Stimulated activated CD4-positive, alpha-beta T cell treated with anti-CD3 and anti-CD28 coated beads, TNF-alpha, amount 100 ng/mL, for 4 hours (primary cell): ENCODE results near the gene CCDC85A.

Experiments used
- DNase-seq, 3 experiments: peaks; one replicate each; pipeline ENCODE4 v3.0.0-alpha.2; 2020; ENCODE audit warnings: low read depth in 3 of 3

The CCDC85A gene

GRCh38 chr2:56192664-56193305 lies 9.0 kb downstream of the CCDC85A start:
- no peak for DNase-seq

GRCh38 chr2:56195563-56195962 lies 11.8 kb downstream of the CCDC85A start:
- no peak for DNase-seq

DNA sequence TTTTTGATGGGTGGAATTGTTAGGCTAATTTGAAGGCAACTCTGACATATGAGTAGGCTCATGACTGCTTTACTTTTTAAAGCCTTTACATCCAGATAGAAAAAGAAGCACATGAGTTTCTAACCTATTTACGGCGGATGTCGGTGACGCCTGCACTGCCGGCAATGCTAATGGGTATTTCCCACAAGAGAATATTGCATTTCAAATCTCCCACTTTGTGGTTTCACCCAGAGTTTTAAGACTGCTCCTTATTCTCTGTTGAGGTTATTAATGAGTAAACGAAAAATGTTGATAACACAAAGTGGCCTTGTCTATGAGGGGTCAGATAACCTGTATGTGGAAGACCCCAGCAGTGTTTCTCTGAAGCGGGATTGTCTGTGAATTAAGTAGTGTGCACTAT lies 14.0 kb downstream of the CCDC85A start:
- no peak for DNase-seq

DNA sequence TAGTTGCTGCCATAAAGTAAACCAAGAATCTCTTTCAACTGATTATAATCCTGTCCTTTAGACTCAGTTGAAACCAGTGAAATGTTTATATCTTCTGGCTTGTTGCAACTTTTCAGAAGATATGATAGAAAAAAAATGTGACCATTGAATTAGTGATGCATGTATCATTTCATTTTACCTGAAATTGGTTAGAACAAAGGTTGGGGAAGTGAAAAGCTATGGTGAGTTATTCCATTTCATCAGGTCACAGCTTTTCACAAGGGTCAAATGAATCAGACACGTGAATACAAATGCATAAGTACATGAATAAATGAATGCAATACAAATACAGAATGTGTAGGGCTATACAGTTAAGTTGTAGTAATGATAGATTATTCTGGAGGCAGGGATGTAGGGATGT lies 15.1 kb downstream of the CCDC85A start:
- DNase-seq: no peak

GRCh38 chr2:56199492-56199891 lies 15.7 kb downstream of the CCDC85A start:
- DNase-seq: no peak

DNA sequence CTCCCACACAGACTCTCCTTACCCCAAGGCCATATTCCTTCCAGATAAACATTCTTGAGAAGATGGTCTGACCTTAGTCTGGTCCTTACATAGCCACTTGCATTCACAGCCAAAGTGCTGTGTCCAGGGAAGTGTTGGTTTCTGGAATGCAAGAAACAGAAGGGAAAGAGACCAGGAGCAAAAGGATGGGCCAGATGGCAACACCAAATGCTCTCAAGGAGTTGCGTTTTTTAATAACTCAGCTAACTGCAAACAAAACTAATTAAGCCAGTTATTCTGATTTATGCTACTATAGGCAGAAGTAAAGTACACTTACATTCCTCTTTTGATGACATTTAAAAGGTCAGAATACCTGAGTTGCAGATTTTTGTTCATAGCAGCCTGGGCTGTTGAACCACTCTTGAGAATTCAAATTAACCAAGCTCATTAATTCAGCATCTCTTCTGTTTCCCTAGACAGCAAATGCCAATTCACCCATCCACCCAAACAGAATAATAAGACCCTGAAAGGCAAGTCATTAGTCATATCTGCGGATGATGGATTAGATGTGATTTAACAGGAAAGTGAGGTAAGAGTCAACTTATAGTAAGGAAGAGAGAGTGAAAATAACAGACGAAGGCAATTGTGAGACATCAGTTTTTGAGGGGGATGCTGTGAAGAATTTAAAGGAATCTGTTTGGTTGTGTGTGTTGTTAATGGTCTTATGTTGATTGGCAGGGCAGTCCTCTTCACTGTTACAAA lies 18.8 kb downstream of the CCDC85A start:
- DNase-seq: no peak

DNA sequence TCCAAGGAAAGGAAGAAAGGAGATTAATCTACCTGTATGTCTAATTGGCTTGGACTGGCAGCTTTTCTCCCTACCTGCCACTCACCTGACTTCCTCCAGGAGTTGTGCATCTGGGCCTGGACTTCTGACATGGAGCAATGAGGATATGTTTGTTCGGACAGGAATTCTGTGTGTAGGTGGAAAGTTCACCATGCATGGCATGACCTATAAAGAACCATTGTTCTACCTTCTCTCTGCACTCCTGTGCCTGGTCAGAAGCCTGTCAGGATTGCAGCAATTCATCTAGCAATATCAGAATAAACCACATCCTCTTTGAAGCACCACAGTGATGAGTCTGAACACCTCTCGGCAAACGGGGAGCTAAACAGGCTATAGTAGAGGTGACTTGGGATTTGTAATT lies 20.8 kb downstream of the CCDC85A start:
- DNase-seq: no peak

DNA sequence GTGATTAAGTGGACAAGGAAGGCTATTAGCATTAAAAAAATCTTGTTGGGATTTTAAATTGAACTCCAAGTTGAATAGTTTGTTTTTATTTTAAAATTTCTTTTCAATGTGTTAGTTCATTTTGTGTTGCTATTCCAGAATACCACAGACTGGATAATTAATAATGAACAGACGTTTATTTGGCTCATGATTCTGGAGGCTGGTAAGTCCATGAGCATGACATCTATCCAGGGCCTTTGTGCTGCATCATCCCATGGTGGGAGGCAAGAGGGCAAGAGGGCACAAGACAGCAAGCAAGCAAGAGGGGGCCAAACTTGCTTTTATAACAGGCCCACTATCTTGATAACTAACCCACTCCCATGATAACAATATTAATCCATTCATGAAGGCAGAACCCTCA lies 22.5 kb downstream of the CCDC85A start:
- DNase-seq: no peak

- no peak for DNase-seq
Observed at GRCh38 chr2:56207760-56208159, 24.0 kb downstream of the CCDC85A start.

- no peak for DNase-seq
Observed at GRCh38 chr2:56208380-56208779, 24.6 kb downstream of the CCDC85A start.

DNA sequence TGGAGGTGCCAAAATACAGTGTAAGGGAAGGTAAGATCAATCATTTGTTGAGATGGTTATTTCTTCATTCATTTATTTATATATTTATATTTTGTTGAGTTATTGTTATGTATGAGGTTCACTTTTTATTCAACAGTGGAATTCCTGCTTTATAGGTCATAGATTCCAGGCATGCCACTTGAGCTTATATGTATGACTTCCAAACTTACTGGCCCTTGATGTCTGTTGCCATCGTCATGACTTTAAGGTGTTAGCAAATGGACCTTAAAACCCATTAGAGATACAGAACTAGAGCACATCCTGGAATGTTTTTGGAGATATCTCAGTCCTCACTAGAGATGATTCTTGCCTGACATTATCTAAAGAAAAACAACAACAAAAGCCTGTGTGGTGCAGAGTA lies 25.9 kb downstream of the CCDC85A start:
- no peak for DNase-seq

GRCh38 chr2:56210291-56210690 lies 26.5 kb downstream of the CCDC85A start:
- no peak for DNase-seq

DNA sequence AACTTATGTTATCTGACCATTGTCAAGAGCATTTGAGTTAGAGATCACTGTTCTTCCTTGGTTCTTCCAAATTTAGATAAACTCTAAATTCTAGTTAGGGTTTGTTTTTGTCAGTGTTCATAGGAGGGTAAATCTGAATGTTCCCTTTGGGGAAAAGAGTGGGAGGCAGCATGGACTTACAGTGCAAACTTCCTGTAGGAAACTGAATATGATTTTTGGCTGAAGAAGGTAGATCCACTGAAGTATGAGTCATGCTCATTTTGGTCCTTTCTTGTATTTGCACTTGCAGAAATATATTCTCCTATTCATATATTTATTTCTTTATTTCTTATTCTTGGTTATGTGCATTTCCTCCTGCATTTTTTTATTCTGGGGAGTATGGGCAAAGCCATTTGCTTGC lies 27.3 kb downstream of the CCDC85A start:
- DNase-seq: no peak

DNA sequence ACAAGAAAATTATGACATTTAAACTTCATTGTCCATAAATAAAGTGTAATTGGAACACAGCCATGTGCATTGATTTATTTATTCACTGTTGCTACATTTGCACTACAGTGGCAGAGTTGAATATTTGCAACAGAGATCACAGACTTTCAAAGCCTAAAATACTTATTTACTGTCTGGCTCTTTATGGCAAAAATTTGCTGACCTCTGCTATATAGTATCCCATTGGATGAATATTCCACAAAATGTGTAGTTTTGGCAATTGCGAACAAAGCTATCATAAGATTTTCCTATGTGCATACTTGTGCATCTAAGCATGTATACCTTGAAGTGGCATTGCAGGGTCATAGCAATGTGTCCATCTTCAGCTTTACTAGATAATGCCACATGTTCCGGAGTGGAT lies 32.1 kb downstream of the CCDC85A start:
- no peak for DNase-seq

GRCh38 chr2:56217106-56217505 lies 33.3 kb downstream of the CCDC85A start:
- no peak for DNase-seq

DNA sequence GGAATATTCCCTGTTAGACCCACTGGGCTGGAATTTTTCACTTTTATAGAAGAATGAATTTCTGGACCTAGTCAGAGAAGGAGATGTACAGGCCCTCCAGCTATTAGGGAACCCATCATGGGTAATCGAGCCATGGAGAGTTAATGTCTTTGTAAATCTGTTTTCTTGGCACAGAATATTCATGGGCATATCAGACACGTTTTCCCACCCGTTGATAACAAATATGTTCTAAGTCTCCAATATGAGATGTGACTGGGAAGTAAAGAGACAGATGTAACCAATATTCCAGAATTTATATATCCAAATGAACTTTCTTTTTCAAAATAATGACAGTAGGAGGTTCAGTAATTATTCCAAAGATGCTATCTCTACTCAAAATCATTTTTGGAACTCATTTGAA lies 38.7 kb downstream of the CCDC85A start:
- no peak for DNase-seq

DNA sequence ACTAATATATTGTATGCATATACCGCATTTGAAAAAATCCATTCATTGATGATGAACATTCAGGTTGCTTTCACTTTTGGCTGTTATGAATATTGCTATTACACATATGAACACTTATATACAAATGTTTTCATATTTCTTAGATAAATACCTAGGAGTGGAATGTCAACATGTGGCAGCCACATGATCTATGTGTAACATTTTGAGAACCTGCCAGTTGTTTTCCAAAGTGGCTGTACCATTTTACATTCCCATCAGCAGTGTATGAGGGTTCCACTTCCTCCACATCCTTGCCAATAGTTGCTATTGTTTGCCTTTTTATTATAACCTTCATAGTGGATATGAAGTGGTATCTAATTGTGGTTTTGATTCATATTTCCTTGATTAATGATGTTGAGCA lies 40.5 kb downstream of the CCDC85A start:
- DNase-seq: no peak

DNA sequence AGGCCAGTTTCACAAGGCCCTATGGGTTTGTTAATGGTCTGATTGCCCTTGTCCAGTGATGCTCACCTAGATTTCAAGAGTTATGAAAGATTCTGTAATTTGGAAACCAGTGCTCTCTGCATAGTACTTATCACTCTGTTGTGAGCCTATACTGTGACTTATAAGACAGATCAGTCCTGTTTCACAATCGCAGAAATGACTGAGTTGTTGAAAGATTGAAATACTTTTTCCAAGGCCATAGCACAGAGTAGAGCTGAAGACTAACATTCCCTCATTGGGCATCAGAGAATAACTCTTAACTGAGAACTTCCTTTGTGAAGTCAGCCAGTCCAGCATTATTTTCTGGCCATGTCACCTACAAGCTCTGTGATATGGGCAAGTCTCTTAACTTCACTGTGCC lies 44.0 kb downstream of the CCDC85A start:
- no peak for DNase-seq

- DNase-seq: no peak
Observed at GRCh38 chr2:56229397-56230060, 45.7 kb downstream of the CCDC85A start.

DNA sequence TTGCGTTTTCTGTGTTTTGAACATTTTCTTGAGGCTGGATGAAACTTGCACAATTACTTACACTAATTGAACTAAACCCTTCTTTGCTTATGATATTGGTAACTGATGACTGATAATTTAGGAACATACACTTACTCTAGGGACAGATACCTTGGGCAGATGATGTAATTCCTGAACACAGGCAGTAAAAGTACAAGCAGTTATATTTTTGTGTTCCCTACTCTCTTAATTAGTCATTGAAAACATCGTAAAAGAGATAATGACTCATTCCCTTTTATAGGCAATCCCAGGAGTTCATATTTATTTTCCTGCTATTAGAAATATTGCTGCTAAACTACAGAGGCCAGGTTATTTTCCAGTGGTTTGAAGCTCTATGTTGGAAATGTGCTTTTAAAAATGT lies 46.4 kb downstream of the CCDC85A start:
- DNase-seq: no peak

DNA sequence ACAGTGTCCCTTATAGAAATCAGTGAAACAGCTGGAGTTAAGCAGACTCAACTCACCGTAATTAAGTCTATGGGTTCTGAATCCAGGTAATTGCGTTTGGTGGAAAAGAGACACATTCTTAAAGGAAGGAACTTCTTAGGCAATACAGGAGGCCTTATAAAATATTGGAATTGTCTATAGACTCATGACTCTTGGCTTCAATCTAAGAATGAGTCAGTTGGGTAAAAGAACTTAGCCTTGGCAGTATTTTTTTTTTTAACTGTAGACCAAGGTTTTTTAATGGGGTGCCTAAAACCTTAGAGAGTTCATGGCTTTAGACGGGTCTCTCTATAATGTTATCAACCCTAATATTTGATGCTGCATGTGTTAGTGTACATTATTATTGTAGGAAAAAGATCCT lies 47.6 kb downstream of the CCDC85A start:
- DNase-seq: no peak

- DNase-seq: no peak
Observed at GRCh38 chr2:56232912-56233311, 49.1 kb downstream of the CCDC85A start.

GRCh38 chr2:56234241-56234640 lies 50.5 kb downstream of the CCDC85A start:
- DNase-seq: no peak
